Tibial artery (tissue), 4 donors: ENCODE results near the gene PATE3.

Experiments used
- DNase-seq, 2 donors: peaks; one replicate each; pipeline ENCODE4 v3.0.0-alpha.2; 2019
- H3K27ac ChIP-seq, 2 donors: fragments of 200-600 bp; sonication (generic) in 1 of 2; 1 replicate in 1 of 2; 2 replicates in 1 of 2; pipeline ENCODE4 v1.5.1; 2018 to 2019; ENCODE audit warnings: mild to moderate bottlenecking in 1 of 2
- H3K27me3 ChIP-seq, 2 donors: fragments of 200-600 bp; sonication (generic) in 1 of 2; one replicate each; pipeline versions ENCODE4 v1.5.1 to v1.6.0; 2016 to 2019
- H3K36me3 ChIP-seq, 3 donors: fragments of 200-600 bp; sonication (generic) in 2 of 3; one replicate each; pipeline ENCODE4 v1.5.1; 2016 to 2019; ENCODE audit warnings: mild to moderate bottlenecking in 2 of 3
- H3K4me1 ChIP-seq, 4 donors: fragments of 200-600 bp; sonication (generic) in 2 of 4; 1 replicate in 3 of 4; 2 replicates in 1 of 4; pipeline ENCODE4 v1.5.1; 2016 to 2019
- H3K4me3 ChIP-seq, 2 donors: fragments of 200-600 bp; sonication (generic) in 1 of 2; 1 replicate in 1 of 2; 2 replicates in 1 of 2; pipeline ENCODE4 v1.5.1; 2018 to 2019; ENCODE audit warnings: mild to moderate bottlenecking in 2 of 2
- H3K9me3 ChIP-seq, 3 donors: fragments of 200-600 bp; sonication (generic) in 1 of 3; one replicate each; pipeline ENCODE4 v1.5.1; 2016 to 2019
- CTCF ChIP-seq, 2 experiments: fragments of 200-600 bp in 1 of 2; fragments of 450-650 bp in 1 of 2; IDR thresholded peaks; one replicate each; pipeline ENCODE4 v1.5.1; 2017 to 2019; ENCODE audit warnings: antibody characterized with exemption in 2 of 2, mild to moderate bottlenecking in 1 of 2, moderate library complexity in 1 of 2
- intact Hi-C: fragments of 100-400 bp; cut with DNase I; formaldehyde crosslinking; loops from one replicate; pipeline ENCODE4 v1.15.0; 2023; ENCODE audit warnings: low total_unique reads

PATE3 gene

GRCh38 chr11:125790825-125791224 is 2.9 kb downstream of the PATE3 start:
- Histone ChIP-seq H3K4me3 (no peak overlapping the region), H3K27me3 (no peaks in the 10 kb centered on the region), H3K36me3 (no peaks in the 10 kb centered on the region), H3K27ac (no peak overlapping the region), H3K9me3 (peaks cover 0 to 19% (median 10%) of the 10 kb centered on the region in 3 donors), H3K4me1 (no peaks in the 10 kb centered on the region)
- intact Hi-C loops, result no loop called here
- TF ChIP-seq CTCF (IDR thresholded peaks at IDR 0.05), result no peak
- no peak for DNase-seq

- DNase-seq, result no peak
- peaks cover 3 to 25% (median 17%) of the 10 kb centered on the region in 3 donors for H3K9me3 ChIP-seq
- H3K27me3 ChIP-seq, result no peaks in the 10 kb centered on the region
- no peak overlapping the region for H3K27ac ChIP-seq
- H3K4me1 ChIP-seq, result no peaks in the 10 kb centered on the region
- intact Hi-C loops, result no loop called here
- no peak for TF ChIP-seq CTCF (IDR thresholded peaks at IDR 0.05)
- H3K4me3 ChIP-seq, result no peak overlapping the region
- no peaks in the 10 kb centered on the region for H3K36me3 ChIP-seq
Observed at GRCh38 chr11:125797641-125798040, 9.7 kb downstream of the PATE3 start.

GRCh38 chr11:125799808-125800207 is 11.9 kb downstream of the PATE3 start:
- Histone ChIP-seq H3K27me3 (no peaks in the 10 kb centered on the region), H3K4me1 (no peaks in the 10 kb centered on the region), H3K36me3 (no peaks in the 10 kb centered on the region), H3K9me3 (peaks cover 8 to 21% (median 18%) of the 10 kb centered on the region in 3 donors), H3K4me3 (no peak overlapping the region), H3K27ac (no peak overlapping the region)
- TF ChIP-seq CTCF (IDR thresholded peaks at IDR 0.05), result no peak
- DNase-seq, result no peak
- intact Hi-C loops, result no loop called here

- Histone ChIP-seq H3K4me1 (no peaks in the 10 kb centered on the region), H3K27ac (no peak overlapping the region), H3K9me3 (peaks cover 8 to 18% (median 16%) of the 10 kb centered on the region in 3 donors), H3K36me3 (no peaks in the 10 kb centered on the region), H3K4me3 (no peak overlapping the region), H3K27me3 (no peaks in the 10 kb centered on the region)
- intact Hi-C loops, result no loop called here
- DNase-seq, result no peak
- no peak for TF ChIP-seq CTCF (IDR thresholded peaks at IDR 0.05)
Observed at GRCh38 chr11:125802387-125802786, 14.5 kb downstream of the PATE3 start.

- no peak overlapping the region for H3K27ac ChIP-seq
- no peaks in the 10 kb centered on the region for H3K4me1 ChIP-seq
- intact Hi-C loops, result no loop called here
- TF ChIP-seq CTCF (IDR thresholded peaks at IDR 0.05), result no peak
- no peaks in the 10 kb centered on the region for H3K36me3 ChIP-seq
- peaks cover 3 to 16% (median 11%) of the 10 kb centered on the region in 3 donors for H3K9me3 ChIP-seq
- H3K4me3 ChIP-seq, result no peak overlapping the region
- H3K27me3 ChIP-seq, result no peaks in the 10 kb centered on the region
- no peak for DNase-seq
Observed at GRCh38 chr11:125807909-125808308, 20.0 kb downstream of the PATE3 start.

GRCh38 chr11:125833016-125833415 is 45.1 kb downstream of the PATE3 start, which contains the start of gene PATE4:
Gene PATE4, plus strand, starts transcription at chr11:125833316. Its CDS starts 44 bp downstream, at chr11:125833360.
- no peak for DNase-seq
- no peak within 1 kb of the TSS for H3K4me3 ChIP-seq
- intact Hi-C loops, result no loop called here
- no peaks in the 10 kb centered on the region for H3K27me3 ChIP-seq
- no peak within 1 kb of the TSS for H3K27ac ChIP-seq
- no peaks in the 10 kb centered on the region for H3K4me1 ChIP-seq
- TF ChIP-seq CTCF (IDR thresholded peaks at IDR 0.05), result no peak
- H3K36me3 ChIP-seq, result no peaks in the 10 kb centered on the region
- peaks cover 0 to 15% (median 10%) of the 10 kb centered on the region in 3 donors for H3K9me3 ChIP-seq
